HG02642 (cell line): ENCODE results near the gene MAPT.

Experiments used
- ATAC-seq: cut with Tn5 transposase; IDR thresholded peaks from one replicate; pipeline ENCODE4 v1.9.1; 2021; ENCODE audit warnings: mild to moderate bottlenecking; ENCODE audit not compliant: unreplicated experiment, poor library complexity

Gene MAPT

DNA sequence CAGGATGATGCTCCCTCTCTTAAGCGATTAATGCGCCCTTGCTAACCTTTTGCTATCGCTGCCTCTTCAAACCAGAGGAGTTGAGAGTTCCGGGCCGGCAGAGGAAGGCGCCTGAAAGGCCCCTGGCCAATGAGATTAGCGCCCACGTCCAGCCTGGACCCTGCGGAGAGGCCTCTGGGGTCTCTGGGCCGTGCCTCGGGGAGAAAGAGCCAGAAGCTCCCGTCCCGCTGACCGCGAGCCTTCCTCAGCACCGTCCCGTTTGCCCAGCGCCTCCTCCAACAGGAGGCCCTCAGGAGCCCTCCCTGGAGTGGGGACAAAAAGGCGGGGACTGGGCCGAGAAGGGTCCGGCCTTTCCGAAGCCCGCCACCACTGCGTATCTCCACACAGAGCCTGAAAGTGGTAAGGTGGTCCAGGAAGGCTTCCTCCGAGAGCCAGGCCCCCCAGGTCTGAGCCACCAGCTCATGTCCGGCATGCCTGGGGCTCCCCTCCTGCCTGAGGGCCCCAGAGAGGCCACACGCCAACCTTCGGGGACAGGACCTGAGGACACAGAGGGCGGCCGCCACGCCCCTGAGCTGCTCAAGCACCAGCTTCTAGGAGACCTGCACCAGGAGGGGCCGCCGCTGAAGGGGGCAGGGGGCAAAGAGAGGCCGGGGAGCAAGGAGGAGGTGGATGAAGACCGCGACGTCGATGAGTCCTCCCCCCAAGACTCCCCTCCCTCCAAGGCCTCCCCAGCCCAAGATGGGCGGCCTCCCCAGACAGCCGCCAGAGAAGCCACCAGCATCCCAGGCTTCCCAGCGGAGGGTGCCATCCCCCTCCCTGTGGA lies 88.6 kb downstream of the MAPT start:
- no peak for ATAC-seq

DNA sequence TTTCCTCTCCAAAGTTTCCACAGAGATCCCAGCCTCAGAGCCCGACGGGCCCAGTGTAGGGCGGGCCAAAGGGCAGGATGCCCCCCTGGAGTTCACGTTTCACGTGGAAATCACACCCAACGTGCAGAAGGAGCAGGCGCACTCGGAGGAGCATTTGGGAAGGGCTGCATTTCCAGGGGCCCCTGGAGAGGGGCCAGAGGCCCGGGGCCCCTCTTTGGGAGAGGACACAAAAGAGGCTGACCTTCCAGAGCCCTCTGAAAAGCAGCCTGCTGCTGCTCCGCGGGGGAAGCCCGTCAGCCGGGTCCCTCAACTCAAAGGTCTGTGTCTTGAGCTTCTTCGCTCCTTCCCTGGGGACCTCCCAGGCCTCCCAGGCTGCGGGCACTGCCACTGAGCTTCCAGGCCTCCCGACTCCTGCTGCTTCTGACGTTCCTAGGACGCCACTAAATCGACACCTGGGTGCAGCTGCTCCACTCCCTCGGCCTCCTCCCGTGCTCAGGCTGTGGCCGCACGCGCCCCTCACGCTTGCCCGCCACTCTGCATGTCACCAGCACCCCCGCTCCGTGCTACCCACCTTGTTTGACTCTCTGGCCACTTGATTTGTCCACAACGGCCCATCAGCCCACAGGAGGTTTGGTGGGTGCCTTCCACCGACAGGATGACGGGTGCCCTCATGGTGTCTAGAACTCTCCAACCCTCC lies 89.4 kb downstream of the MAPT start:
- ATAC-seq, result no peak

DNA sequence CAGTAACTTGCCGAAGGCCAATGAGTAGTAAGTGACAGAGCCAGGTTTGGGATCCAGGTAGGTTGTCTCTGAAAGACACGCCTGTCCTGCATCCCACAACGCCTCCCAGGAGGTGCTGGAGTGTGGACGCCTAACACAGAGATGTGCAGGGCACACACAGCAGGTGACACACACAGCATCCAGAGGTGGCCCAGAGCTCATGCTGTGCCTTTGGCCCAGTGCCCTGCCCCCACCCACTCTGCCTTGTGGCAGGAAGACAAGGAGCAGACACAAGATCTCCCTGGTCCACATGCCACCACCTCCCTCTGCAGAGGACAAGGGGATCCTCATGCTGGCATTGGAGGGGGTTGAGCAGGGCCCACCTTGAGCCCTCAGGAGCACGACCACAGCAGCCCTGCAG lies 90.0 kb downstream of the MAPT start:
- ATAC-seq, result no peak

DNA sequence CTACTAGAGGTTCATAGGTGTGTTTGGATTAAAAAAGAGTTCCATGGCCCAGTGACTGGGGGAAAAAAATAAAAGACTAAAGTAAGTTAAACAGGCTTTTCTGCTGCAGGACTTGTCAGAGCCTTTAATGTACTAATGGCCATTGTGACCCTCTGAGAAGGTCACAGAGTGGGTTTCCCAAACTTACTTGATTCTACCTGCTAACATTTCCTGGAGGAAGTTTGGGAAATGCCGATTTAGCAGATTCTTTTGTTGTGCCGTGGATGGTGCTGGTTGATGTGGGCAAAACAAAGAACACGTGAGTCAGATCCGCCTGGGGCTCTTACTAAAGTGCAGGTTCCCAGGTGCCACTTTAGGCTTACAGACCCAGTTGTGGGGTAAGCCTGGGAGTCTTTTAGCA lies 91.1 kb downstream of the MAPT start:
- no peak for ATAC-seq

DNA sequence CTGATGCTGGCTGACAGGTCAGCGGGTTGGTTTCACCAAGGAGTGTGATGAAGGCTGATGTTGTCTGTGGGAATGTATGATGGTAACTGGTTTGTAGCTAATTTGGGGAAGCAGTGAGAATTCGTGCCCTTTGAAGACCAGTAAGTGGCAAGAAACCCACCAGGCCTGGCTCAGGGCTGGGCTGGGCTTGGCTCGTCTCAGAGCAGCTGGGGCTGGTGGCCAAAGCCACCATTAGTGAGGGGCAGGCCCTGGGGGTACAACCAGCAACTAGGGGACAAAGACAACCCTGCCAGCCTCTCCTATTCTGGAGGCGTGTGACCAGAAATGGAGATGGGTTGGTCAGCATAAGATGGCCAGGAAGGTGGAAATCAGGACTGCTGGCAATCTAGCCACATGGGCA lies 91.7 kb downstream of the MAPT start:
- ATAC-seq, result no peak

DNA sequence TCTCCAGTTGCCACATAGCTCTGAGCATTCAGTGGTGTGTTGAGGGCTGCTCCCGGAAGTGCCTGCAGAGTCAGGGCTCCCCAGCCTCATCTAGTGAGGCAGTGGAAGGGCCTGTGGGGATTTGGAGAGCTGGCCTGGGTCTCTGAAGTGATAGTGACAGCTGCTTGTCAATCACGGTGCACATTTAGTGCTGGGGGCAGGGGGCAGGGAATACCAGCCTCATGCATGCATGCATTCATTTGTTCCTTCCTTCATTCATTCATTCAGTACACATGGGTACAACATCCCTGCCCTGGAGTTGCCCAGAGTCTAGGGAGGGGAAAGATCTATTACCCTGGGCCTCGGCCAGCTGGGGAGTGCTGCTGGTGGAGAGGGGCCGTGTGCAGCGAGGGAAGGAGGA lies 93.4 kb downstream of the MAPT start:
- ATAC-seq, result no peak

DNA sequence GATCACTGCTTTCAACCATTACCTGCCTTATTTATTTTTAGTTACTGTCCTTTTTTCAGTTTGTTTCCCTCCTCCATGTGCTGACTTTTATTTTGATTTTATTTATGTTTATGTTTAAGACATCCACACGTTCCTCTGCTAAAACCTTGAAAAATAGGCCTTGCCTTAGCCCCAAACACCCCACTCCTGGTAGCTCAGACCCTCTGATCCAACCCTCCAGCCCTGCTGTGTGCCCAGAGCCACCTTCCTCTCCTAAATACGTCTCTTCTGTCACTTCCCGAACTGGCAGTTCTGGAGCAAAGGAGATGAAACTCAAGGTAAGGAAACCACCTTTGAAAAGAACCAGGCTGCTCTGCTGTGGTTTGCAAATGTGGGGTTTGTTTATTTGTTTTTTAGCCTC lies 95.4 kb downstream of the MAPT start:
- ATAC-seq, result no peak

DNA sequence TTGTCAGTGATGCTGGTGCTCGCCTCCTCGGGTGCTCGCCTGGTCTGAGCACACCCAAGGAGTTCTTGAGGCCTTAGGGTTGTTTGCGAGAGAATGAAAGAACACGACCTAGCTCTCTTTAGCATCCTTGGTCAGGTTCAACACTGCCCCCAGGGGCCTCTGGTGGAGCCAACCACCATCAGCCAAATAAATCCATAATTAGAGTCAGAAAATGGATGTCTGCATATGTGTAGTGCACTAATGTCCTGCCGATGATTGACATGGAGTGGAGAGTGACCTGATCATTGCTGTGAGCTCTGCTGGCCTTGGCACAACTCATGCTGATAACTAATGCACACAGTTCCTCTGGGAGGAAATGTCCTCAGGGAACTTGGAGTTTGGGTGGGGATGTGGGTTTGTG lies 96.5 kb downstream of the MAPT start:
- ATAC-seq, result no peak

DNA sequence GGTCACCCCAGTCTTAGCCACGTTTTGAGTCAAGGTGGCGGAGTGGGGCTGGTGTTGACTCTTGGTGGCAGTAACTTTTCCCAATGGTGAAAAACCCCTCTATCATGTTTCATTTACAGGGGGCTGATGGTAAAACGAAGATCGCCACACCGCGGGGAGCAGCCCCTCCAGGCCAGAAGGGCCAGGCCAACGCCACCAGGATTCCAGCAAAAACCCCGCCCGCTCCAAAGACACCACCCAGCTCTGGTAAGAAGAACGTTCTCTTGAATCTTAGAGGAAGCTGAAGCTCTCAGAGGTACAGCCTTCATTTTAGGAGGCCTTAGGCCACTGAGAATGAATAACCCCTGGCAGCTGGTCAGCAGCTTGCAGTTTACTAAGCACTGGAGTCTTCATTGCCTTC lies 97.0 kb downstream of the MAPT start:
- ATAC-seq, result no peak

DNA sequence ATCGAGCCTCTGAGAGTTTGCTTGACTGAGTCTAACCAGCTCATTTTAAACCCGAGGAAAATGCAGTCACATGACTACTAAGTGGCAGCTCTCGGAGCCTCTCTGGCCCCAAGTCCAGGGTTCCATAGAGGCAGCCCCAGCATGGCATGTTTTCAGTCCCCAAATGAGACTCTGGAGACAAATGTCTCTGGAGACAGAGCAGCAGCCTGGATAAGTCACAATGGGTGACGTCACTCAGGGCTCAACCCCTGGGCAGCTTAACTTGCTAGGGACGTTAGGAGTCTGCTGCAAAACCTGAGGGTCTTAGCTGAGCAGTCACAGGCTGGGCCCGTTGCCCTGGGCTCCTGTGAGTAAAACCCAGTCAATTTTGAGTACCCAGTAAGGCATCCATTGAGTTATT lies 97.8 kb downstream of the MAPT start:
- ATAC-seq, result no peak

DNA sequence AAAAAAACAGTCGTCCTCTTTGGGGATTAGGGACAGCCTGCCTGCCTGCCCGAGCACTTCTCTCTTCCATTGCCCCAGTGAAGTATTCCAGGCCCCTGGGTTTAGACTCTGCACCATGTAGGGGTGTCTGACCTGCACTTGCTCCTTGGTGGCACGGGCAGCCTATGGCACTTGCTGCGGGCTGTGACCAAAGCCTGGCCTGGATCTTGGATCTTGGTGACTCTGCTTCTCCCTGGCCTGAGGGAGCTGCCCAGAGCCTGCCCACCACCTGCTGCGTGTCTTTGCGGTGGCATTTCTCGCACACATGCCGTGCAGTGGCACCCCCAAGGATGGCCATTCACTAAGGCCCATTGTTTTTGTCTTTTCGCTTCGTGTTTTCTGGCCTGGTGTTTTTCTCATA lies 98.5 kb downstream of the MAPT start:
- ATAC-seq, result no peak

DNA sequence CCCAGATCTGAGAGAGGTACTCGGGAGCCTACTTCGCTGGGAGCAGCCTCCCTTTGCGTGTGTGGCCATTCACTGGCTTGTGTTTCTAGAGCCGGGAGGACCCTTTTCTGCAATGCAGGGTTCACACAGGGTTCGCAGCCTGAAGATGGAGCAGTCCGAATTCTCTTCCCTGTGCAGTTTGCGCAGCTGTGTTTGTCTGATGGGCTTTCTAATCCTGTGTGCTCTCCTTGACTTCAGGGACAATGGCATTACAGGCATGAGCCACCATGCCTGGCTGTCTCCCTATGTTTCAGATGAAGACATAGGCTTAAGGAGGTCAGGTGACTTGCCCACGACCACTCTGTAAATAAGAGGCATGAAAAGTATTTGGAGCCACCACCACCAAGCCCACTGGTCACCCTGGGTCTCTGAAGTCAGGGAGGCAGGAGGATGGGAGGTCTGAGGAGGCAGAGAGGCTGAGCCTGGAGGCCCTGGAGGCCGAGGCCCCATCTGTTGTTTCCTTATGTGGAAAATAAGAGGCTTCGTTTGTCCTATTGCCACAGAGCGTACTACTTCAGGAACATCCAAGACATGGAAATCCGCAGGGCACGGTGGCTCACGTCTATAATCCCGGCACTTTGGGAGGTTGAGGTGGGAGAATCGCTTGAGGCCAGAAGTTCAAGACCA lies 99.7 kb downstream of the MAPT start:
- ATAC-seq, result no peak

DNA sequence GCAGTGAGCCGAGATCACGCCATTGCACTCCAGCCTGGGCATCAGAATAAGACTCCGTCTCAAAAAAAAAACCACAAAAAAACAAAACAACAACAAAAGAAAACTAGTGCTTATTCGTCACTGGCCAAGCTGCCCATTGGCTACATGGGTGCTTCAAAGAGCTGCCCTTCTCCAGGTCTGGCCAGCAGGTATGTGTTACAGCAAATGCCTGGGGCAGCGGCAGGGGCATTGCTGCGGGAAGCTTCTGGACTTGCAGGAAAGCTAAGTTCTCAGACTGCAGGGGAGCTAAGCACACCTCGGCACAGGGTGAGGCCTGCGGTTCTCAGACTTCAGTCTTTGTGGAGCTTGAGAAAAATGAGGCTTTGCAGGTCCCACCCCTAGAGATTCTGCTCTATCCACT lies 100.6 kb downstream of the MAPT start:
- ATAC-seq, result no peak

DNA sequence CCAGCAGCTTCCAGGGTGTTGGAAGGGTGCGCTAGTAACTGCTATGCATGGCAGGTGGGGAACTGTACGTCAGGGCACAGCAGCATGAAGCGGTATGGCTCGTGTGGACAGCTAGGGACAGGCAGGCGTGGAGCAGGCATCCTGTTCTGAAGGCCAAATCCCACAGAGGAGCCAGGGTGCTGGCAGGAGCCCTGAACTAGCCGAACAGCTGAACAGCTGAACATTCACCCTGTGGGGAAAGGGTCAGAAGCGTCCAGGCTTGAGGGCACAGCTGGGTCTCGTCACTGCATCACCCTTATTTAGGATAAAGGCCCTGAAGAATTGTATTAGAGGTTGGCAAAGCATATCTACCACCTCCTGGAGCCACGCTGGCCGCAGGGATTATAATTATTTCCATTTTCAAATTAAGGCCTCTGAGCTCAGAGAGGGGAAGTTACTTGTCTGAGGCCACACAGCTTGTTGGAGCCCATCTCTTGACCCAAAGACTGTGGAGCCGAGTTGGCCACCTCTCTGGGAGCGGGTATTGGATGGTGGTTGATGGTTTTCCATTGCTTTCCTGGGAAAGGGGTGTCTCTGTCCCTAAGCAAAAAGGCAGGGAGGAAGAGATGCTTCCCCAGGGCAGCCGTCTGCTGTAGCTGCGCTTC lies 101.4 kb downstream of the MAPT start:
- no peak for ATAC-seq

DNA sequence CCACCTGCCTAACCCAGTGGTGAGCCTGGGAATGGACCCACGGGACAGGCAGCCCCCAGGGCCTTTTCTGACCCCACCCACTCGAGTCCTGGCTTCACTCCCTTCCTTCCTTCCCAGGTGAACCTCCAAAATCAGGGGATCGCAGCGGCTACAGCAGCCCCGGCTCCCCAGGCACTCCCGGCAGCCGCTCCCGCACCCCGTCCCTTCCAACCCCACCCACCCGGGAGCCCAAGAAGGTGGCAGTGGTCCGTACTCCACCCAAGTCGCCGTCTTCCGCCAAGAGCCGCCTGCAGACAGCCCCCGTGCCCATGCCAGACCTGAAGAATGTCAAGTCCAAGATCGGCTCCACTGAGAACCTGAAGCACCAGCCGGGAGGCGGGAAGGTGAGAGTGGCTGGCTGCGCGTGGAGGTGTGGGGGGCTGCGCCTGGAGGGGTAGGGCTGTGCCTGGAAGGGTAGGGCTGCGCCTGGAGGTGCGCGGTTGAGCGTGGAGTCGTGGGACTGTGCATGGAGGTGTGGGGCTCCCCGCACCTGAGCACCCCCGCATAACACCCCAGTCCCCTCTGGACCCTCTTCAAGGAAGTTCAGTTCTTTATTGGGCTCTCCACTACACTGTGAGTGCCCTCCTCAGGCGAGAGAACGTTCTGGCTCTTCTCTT lies 102.1 kb downstream of the MAPT start:
- ATAC-seq, result no peak

DNA sequence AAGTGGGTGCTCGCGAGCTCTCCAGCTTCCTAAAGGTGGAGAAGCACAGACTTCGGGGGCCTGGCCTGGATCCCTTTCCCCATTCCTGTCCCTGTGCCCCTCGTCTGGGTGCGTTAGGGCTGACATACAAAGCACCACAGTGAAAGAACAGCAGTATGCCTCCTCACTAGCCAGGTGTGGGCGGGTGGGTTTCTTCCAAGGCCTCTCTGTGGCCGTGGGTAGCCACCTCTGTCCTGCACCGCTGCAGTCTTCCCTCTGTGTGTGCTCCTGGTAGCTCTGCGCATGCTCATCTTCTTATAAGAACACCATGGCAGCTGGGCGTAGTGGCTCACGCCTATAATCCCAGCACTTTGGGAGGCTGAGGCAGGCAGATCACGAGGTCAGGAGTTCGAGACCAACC lies 102.8 kb downstream of the MAPT start:
- no peak for ATAC-seq

DNA sequence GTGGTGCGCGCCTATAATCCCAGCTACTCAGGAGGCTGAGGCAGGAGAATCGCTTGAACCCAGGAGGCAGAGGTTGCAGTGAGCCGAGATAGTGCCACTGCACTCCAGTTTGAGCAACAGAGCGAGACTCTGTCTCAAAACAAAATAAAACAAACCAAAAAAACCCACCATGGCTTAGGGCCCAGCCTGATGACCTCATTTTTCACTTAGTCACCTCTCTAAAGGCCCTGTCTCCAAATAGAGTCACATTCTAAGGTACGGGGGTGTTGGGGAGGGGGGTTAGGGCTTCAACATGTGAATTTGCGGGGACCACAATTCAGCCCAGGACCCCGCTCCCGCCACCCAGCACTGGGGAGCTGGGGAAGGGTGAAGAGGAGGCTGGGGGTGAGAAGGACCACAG lies 103.3 kb downstream of the MAPT start:
- ATAC-seq, result no peak

DNA sequence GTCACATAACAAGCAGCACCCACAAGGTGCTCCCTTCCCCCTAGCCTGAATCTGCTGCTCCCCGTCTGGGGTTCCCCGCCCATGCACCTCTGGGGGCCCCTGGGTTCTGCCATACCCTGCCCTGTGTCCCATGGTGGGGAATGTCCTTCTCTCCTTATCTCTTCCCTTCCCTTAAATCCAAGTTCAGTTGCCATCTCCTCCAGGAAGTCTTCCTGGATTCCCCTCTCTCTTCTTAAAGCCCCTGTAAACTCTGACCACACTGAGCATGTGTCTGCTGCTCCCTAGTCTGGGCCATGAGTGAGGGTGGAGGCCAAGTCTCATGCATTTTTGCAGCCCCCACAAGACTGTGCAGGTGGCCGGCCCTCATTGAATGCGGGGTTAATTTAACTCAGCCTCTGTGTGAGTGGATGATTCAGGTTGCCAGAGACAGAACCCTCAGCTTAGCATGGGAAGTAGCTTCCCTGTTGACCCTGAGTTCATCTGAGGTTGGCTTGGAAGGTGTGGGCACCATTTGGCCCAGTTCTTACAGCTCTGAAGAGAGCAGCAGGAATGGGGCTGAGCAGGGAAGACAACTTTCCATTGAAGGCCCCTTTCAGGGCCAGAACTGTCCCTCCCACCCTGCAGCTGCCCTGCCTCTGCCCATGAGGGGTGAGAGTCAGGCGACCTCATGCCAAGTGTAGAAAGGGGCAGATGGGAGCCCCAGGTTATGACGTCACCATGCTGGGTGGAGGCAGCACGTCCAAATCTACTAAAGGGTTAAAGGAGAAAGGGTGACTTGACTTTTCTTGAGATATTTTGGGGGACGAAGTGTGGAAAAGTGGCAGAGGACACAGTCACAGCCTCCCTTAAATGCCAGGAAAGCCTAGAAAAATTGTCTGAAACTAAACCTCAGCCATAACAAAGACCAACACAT lies 104.9 kb downstream of the MAPT start, which contains the start of gene STH:
Gene STH (plus strand): TSS at position 264 of the 913 bp plus-strand sequence. CDS start 30 bp downstream, at position 294.
- ATAC-seq, result no peak

DNA sequence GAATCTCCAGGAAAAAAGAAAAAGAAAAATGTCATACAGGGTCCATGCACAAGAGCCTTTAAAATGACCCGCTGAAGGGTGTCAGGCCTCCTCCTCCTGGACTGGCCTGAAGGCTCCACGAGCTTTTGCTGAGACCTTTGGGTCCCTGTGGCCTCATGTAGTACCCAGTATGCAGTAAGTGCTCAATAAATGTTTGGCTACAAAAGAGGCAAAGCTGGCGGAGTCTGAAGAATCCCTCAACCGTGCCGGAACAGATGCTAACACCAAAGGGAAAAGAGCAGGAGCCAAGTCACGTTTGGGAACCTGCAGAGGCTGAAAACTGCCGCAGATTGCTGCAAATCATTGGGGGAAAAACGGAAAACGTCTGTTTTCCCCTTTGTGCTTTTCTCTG lies 105.5 kb downstream of the MAPT start:
- no peak for ATAC-seq
